Stimulated activated CD8-positive, alpha-beta memory T cell treated with anti-CD3 and anti-CD28 coated beads, Interleukin-12 subunit alpha, Interleukin-12 subunit beta, amount 100 ng/mL, for 4 hours (primary cell): ENCODE measurements around the gene FAM186B.
"Not testable (repeated sequence)": the region's sequence is repeated elsewhere in the genome, so short reads cannot be mapped to it uniquely, and the experiment has no call there.

Experiments
- DNase-seq: peaks from one replicate; pipeline ENCODE4 v3.0.0-alpha.2; 2020; ENCODE audit warnings: low read depth

The FAM186B gene

GRCh38 chr12:49633703-49634345, 28.4 kb upstream of the FAM186B start:
- no peak for DNase-seq

GRCh38 chr12:49632986-49633702, 27.7 kb upstream of the FAM186B start:
- no peak for DNase-seq

GRCh38 chr12:49632401-49632800, 27.0 kb upstream of the FAM186B start:
- no peak for DNase-seq

GRCh38 chr12:49631336-49631907, 26.0 kb upstream of the FAM186B start:
- no peak for DNase-seq

DNA sequence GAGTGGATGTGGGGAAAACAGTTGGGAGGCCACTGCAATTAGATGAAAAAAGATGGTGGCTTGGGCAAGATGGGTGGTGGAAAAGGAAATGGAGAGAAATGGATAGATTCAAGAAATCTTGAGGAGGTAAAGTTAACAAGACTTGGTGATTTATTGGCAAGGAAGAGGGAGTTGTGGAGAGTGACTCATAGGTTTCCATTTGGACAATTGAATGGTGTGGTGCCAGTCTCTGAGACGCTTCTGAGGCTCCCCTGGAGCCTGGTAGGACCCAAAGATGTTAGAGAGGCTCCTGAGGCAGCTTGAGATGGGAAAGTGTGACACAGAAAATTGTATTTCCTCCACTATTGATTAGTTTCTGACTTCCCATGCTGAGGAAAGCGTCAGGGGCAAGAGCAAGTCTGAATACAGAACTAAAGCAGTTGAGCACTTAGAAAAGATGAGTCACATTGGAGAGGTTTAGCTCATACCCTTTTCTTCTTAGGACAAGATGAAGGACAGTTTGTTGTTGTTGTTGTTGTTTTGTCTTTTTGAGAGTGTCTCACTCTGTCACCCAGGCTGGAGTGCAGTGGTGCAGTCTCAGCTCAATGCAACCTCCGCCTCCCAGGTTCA, 22.4 kb upstream of the FAM186B start:
- no peak for DNase-seq

DNA sequence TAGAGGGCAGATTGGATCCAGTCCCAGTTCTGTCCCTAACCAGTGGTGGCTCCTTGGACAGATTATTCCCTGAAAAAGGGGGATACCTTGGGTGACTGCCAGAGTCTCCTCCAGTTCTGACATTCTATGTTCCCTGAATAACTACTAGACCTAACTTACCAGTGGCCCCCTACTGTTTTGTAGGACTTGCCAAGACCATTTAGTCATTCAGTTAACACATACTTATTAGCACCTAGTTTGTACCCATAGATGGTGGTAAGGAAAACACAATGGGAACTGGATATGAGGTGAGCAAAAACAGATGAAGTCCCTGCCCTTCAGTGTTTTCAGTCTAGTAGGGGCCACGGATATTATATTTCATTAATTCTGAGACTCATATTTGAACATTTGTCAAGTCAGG, 21.4 kb upstream of the FAM186B start:
- no peak for DNase-seq

GRCh38 chr12:49626169-49626835, 20.9 kb upstream of the FAM186B start:
- no peak for DNase-seq

DNA sequence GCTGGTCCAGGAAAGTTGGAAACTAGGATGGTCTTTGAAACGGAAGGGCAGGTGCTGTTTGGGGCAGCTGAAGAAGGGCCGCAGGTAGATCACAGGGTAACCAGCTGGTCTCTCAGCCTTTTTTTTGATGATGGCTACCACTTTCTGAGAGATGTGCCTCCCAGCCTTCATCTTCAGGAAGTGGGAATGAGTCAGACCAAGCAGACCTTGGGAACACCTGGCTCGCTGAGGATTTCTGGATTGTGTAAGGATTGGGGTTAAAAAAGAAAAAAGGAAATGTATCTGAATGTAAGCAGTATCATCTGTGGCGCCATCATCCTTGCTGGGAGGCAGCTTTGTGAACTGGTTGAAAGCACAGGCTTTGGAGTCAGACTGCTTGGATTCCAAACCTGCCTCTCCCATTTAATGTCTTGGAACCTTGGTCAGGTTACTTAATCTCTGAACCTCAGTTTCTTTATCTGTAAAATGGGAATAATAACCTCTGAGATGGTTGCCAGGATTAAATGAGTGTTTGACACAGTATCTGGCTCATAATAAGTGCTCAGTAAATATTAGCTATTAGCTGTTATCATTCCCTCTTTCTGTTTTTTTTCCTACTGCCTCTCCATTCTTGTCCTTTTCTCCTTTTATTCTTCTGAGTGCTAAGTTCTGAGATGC, 19.6 kb upstream of the FAM186B start:
- no peak for DNase-seq

- peak; percentile 72 for DNase-seq
Measured at GRCh38 chr12:49623142-49623904, 17.9 kb upstream of the FAM186B start, which contains the start of gene PRPF40B. Gene PRPF40B, plus strand, starts transcription at chr12:49623561. Its CDS starts 30 bp downstream, at chr12:49623591.

DNA sequence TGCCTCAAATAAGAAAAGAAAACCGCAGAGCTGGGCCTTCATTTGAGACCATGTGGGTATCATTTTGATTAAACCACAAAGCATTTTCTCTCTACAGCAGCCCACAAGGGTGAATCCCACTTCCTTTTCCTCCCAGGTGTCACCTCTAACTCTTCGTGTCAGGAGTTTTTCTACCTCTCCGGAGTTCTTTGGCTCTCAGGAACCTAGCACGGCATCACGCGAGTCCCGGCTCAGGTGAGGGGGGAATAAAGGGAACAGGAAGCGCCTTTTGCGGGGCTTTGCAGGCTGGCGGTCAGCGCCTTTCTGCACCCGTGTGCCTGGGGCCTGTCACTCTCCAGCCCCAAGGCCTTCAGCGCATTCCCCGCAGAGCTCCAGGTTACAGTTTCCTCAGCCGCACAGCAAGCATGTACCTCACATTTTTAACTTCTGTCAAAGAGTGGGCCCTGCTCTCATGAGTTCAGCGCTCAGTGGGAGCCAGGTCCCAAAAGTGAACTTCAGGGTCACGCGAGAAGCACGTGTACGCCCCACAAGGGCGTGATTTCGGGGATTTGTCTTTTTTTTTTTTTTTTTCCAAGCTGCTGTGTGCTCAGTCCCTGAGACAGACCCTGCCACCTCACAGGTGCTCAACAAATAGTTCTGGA, 17.2 kb upstream of the FAM186B start:
- DNase-seq = peak; percentile 22

- DNase-seq = no peak
Measured at GRCh38 chr12:49621651-49622500, 16.4 kb upstream of the FAM186B start.

DNA sequence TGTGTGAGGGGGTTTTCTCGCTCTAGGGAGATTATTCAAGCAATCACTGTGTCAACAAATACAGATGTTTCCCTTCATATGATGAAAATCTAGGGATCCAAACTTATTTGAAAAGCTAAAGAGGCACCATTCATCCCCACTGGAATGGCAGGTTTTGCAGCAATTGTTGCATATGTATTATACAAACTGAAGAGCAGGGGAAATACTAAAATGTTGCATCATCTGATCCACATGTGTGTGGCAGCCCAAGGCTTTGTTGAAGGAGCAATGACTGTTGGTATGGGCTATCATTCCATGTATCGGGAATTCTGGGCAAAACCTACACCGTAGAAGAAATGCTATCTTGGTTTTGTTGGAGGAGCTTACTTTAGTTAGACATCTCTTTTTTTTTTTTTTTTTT, 13.8 kb upstream of the FAM186B start:
- no peak for DNase-seq

DNA sequence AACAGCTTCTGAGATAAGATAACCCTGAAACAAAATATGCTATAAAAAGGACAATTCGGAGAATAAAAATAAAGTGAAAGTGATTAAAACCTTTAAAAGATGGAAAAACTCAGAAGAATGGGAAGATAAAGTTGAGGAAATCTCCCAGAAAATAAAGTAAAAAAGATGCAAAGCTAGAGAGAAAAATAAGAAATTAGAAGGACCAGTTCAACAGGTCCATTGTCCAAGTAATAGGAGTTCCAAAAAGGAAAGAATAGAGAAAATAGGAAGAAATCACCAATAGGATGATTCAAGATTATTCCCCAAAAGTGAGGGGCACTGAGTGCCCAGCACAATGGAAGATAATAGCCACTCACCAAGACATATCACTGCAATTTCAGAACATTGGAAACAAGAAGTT, 13.1 kb upstream of the FAM186B start:
- no peak for DNase-seq

DNA sequence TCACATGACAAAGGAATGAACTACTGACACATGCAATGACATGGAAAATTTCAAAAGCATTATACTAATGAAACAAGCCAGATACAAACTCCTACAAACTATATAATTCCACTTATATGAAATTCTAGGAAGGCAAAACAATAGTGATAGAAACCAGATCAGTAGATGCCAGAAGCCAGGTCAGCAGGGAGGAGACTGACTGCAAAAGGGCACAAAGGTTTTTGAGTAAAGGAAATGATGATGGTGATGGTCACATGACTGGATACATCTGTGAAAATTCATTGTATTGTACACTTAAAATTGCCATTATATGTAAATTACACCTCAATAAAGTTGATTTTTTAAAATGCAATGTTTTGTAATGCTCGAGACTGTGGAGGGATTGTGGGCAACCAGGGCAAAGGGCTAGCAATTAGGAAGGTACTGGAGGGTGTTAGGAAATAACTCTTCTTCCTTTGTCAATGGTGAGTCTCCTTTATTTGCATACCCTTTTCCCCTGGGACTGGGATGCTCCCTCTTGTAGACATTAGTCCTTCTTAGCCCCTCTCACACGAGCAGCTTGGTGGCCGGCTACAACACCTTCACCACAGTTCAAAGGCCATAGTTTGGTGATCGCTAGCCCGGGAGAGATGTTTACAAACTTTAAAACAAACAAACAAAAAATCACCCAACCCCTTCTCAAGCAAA, 11.2 kb upstream of the FAM186B start:
- no peak for DNase-seq

DNA sequence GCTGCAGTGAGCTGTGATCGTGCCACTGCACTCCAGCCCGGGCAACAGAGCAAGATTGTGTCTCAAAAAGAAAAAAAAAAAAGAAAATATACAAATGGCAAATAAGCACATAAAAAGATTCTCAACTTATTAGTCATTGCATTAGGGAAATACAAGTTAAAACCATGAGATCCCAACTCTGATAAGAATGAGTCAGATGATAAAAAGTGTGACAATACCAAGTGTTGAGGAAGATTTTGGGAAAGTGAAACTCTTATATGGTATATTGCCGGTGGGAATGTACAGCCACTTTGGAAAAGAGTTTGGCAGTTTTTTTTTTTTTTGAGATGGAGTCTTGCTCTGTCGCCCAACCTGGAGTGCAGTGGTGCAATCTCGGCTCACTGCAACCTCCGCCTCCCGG, 10.3 kb upstream of the FAM186B start:
- no peak for DNase-seq

GRCh38 chr12:49612210-49612609, 6.8 kb upstream of the FAM186B start:
- DNase-seq = no peak

DNA sequence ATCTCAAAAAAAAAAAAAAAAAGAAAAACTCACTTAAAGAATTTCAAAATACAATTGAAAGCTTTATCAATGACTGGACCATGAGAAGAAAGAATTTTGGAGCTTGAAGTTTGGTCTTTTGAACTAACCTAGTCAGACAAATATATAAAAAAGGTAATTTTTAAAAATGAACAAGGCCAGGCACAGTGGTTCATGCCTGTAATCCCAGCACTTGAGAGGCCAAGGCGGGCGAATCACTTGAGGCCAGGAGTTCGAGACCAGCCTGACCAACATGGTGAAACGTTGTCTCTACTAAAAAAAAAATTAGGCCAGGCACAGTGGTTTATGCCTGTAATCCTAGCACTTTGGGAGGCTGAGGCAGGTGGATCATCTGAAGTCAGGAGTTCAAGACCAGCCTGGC, 5.3 kb upstream of the FAM186B start:
- not testable (repeated sequence) for DNase-seq

DNA sequence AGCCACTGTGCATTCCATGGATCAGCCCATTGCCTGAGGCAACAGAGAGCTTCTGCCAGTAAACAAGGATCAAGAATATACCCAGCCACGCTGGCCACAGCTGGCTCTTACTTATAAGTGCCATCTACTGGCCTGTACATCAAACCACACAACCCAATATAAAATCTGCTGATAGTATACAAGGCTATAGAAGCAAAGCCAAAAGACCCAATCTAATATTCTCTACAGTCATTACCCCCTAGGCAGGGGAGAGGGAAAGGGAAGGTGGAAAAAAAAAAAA, 4.4 kb upstream of the FAM186B start:
- no peak for DNase-seq
